H9 (cell line): ENCODE results near the gene WDHD1. TPM values are rescaled to one million over a fixed set of nuclear protein-coding genes. Genes with fewer than 3 reads are reported as not detected.

Experiments
- DNase-seq: peaks from one replicate; pipeline ENCODE4 v3.0.0-alpha.2; 2017
- H2AFZ ChIP-seq: one replicate; pipeline ENCODE4 v1.6.1; 2013; ENCODE audit warnings: mild to moderate bottlenecking, low read length, control low read depth, moderate library complexity
- H2AK5ac ChIP-seq: 2 replicates; pipeline ENCODE4 v1.6.1; 2013; ENCODE audit warnings: low read length, control low read depth, mixed read lengths; ENCODE audit not compliant: insufficient read length
- H2BK120ac ChIP-seq: one replicate; pipeline ENCODE4 v1.6.1; 2013; ENCODE audit warnings: low read depth, mild to moderate bottlenecking, low read length, control low read depth, inconsistent platforms; ENCODE audit not compliant: poor library complexity, severe bottlenecking
- H2BK12ac ChIP-seq: 2 replicates; pipeline ENCODE4 v1.6.1; 2013; ENCODE audit warnings: low read length, control low read depth, mixed read lengths, low read depth; ENCODE audit not compliant: insufficient read length
- H2BK15ac ChIP-seq: 2 replicates; pipeline ENCODE4 v1.6.1; 2013; ENCODE audit warnings: low read depth, low read length, control low read depth
- H2BK20ac ChIP-seq: one replicate; pipeline ENCODE4 v1.6.1; 2013; ENCODE audit warnings: low read depth, mild to moderate bottlenecking, low read length, control low read depth, inconsistent platforms; ENCODE audit not compliant: poor library complexity, severe bottlenecking
- H2BK5ac ChIP-seq: 2 replicates; pipeline ENCODE4 v1.6.1; 2013; ENCODE audit warnings: low read length, control low read depth, mixed read lengths; ENCODE audit not compliant: insufficient read length
- H3K14ac ChIP-seq: 2 replicates; pipeline ENCODE4 v1.6.1; 2013; ENCODE audit warnings: low read length, control low read depth; ENCODE audit not compliant: insufficient read depth
- H3K18ac ChIP-seq: 2 replicates; pipeline ENCODE4 v1.6.1; 2013; ENCODE audit warnings: low read depth, mild to moderate bottlenecking, mixed read lengths, low read length, control low read depth; ENCODE audit not compliant: insufficient read length
- H3K23ac ChIP-seq: 2 replicates; pipeline ENCODE4 v1.6.1; 2013; ENCODE audit warnings: low read length, control low read depth, mixed read lengths, low read depth; ENCODE audit not compliant: insufficient read length
- H3K23me2 ChIP-seq: 2 replicates; pipeline ENCODE4 v1.6.1; 2013; ENCODE audit warnings: low read depth, mild to moderate bottlenecking, mixed read lengths, low read length, control low read depth; ENCODE audit not compliant: insufficient read length, poor library complexity, severe bottlenecking
- H3K27ac ChIP-seq: 2 replicates; pipeline ENCODE4 v1.5.1; 2013; ENCODE audit warnings: low read length, control low read depth, mixed read lengths, low read depth; ENCODE audit not compliant: insufficient read length
- H3K27me3 ChIP-seq: 2 replicates; pipeline ENCODE4 v1.6.1; 2013; ENCODE audit warnings: low read length, control low read depth, inconsistent platforms; ENCODE audit not compliant: insufficient read depth
- H3K4ac ChIP-seq: 2 replicates; pipeline ENCODE4 v1.6.1; 2013; ENCODE audit warnings: low read depth, mild to moderate bottlenecking, control low read depth, inconsistent platforms, low read length, moderate library complexity
- H3K4me1 ChIP-seq: 2 replicates; pipeline ENCODE4 v1.6.1; 2013; ENCODE audit warnings: low read length, control low read depth, inconsistent platforms; ENCODE audit not compliant: insufficient read depth
- H3K4me2 ChIP-seq: 2 replicates; pipeline ENCODE4 v1.6.1; 2013; ENCODE audit warnings: low read length, control low read depth, mixed read lengths; ENCODE audit not compliant: insufficient read length, insufficient read depth
- H3K56ac ChIP-seq: 2 replicates; pipeline ENCODE4 v1.6.1; 2013; ENCODE audit warnings: low read depth, mild to moderate bottlenecking, mixed read lengths, low read length, control low read depth; ENCODE audit not compliant: insufficient read length
- H3K79me1 ChIP-seq: 2 replicates; pipeline ENCODE4 v1.6.1; 2013; ENCODE audit warnings: low read depth, mild to moderate bottlenecking, moderate library complexity, low read length, control low read depth, inconsistent platforms; ENCODE audit not compliant: insufficient read depth, poor library complexity, severe bottlenecking
- H3K79me2 ChIP-seq: 2 replicates; pipeline ENCODE4 v1.6.1; 2013; ENCODE audit warnings: low read length, control low read depth, inconsistent platforms; ENCODE audit not compliant: insufficient read depth
- H3K9ac ChIP-seq: 2 replicates; pipeline ENCODE4 v1.6.1; 2013; ENCODE audit warnings: low read length, control low read depth, mixed read lengths; ENCODE audit not compliant: insufficient read length; ENCODE audit errors: extremely low read depth
- H3K9me3 ChIP-seq: one replicate; pipeline ENCODE4 v1.6.1; 2013; ENCODE audit warnings: low read depth, low read length, inconsistent platforms; ENCODE audit not compliant: control insufficient read depth
- H3T11ph ChIP-seq: one replicate; pipeline ENCODE4 v1.6.1; 2013; ENCODE audit warnings: mild to moderate bottlenecking, low read length, control low read depth, inconsistent platforms
- H4K20me1 ChIP-seq: one replicate; pipeline ENCODE4 v1.6.1; 2013; ENCODE audit not compliant: control insufficient read depth, insufficient read length, insufficient read depth
- H4K5ac ChIP-seq: 2 replicates; pipeline ENCODE4 v1.6.1; 2013; ENCODE audit warnings: low read depth, mild to moderate bottlenecking, mixed read lengths, low read length, control low read depth; ENCODE audit not compliant: insufficient read length
- H4K8ac ChIP-seq: replicated peaks from 2 replicates; pipeline ENCODE4 v1.6.1; 2013; ENCODE audit warnings: low read length, control low read depth, mixed read lengths, low read depth; ENCODE audit not compliant: insufficient read length
- H4K91ac ChIP-seq: 2 replicates; pipeline ENCODE4 v1.6.1; 2013; ENCODE audit warnings: low read depth, mild to moderate bottlenecking, moderate library complexity, mixed read lengths, low read length, control low read depth; ENCODE audit not compliant: insufficient read length
- H3K27ac Mint-ChIP-seq, 3 experiments: 2 replicates in 2 of 3; 3 replicates in 1 of 3; pipeline ENCODE4 v1.8.0; 2020 to 2021; ENCODE audit warnings: mixed read lengths in 3 of 3, mild to moderate bottlenecking in 1 of 3, moderate library complexity in 1 of 3
- H3K27me3 Mint-ChIP-seq: 2 replicates; pipeline ENCODE4 v1.8.0; 2021; ENCODE audit warnings: low read depth, mild to moderate bottlenecking, moderate library complexity, mixed read lengths
- H3K36me3 Mint-ChIP-seq, 3 experiments: 2 replicates in 2 of 3; 3 replicates in 1 of 3; pipeline ENCODE4 v1.8.0; 2020 to 2021; ENCODE audit warnings: low read depth in 3 of 3, mixed read lengths in 3 of 3; ENCODE audit not compliant: insufficient read depth in 1 of 3
- H3K4me1 Mint-ChIP-seq, 2 experiments: 2 replicates each; pipeline ENCODE4 v1.8.0; 2020; ENCODE audit warnings: mixed read lengths in 2 of 2
- H3K4me3 Mint-ChIP-seq, 2 experiments: 2 replicates in 1 of 2; 3 replicates in 1 of 2; pipeline ENCODE4 v1.8.0; 2020 to 2021; ENCODE audit warnings: mild to moderate bottlenecking in 2 of 2, mixed read lengths in 2 of 2, moderate library complexity in 1 of 2
- H3K9me3 Mint-ChIP-seq, 2 experiments: 2 replicates in 1 of 2; 3 replicates in 1 of 2; pipeline ENCODE4 v1.8.0; 2020; ENCODE audit warnings: mild to moderate bottlenecking in 2 of 2, mixed read lengths in 2 of 2, moderate library complexity in 1 of 2
- WGBS: extraction: QIAGEN DNeasy Blood & Tissue Kit; methylation state at CpG from one replicate; pipeline ENCODE4 v1.1.7; 2013; ENCODE audit warnings: missing lambda C conversion rate, low lambda C conversion rate, mixed read lengths; ENCODE audit not compliant: insufficient read length; ENCODE audit errors: extremely low coverage; 5-methylcytosine and 5-hydroxymethylcytosine counted together
- total RNA-seq: library from RNA; stranded (reverse); gene quantifications from 2 replicates; pipeline ENCODE4 v1.2.1, GENCODE V29; 2021
- TF ChIP-seq, protein P1 (sequence below): fragments of 200-600 bp; sonication (generic); conservative IDR thresholded peaks from 3 replicates; pipeline ENCODE4 v1.8.0; 2021; ENCODE audit warnings: antibody characterized with exemption, mild to moderate bottlenecking

Gene WDHD1
- total RNA-seq, 1 experiment from 2014 or later, result 93.7 TPM

DNA sequence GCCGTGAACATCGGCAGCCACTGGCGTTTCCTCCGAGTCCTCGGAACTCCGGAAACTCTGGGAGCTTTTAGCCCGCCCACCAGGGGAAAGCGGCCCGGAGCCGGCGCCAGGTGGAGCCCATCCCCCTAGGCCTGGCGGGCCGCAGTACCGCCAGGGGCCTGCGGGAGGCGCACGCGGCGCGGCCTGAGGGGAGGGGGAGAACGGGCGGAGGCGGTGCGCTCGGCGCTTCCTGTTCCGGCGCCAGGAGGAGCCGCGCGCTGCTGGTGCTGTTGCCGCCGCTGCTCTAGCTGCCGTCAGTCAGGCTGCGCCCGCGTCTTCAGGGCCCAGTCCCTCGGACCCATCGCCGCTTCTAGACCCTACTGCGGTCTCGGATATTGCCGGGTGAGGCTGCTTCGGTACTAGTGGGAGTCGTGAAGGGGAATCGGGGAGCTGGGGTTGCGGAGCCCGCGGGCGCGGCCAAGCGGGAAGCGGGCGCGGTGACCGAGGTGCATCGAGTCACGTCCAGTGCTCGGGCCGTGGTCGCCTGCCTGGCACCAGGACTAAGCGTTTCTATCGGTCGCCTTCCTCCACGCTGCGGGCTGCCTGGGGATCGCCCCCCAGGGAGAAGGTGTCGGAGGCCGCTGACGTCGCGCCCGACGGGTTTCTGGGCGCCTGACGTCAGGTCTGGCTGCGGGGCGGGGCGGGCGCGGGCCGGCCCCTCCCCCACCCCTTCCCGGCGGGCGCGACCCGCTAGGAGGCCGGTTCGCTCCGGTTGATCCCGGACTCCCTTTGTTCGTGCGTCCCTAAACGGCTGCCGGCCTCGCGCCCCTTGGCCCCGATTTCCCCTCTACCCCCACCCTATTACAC, 24.7 kb upstream of the WDHD1 start, which contains the start of gene MAPK1IP1L:
Gene MAPK1IP1L (plus strand): TSS at position 225 of the 846 bp plus-strand sequence. CDS start 10,037 bp downstream, outside the sequence.
- Histone ChIP-seq H3K27ac (peak within 1 kb of the TSS; percentile 95), H3K79me2 (peaks cover 27% of the 10 kb centered on the region; the same call in 1 of the 2 replicates), H2BK20ac (peak within 1 kb of the TSS; percentile 100), H3K56ac (peak within 1 kb of the TSS; percentile 100), H3K18ac (peak within 1 kb of the TSS; percentile 100), H2BK120ac (peak within 1 kb of the TSS; percentile 98), H4K5ac (peak within 1 kb of the TSS; percentile 100), H3K9ac (peak within 1 kb of the TSS; percentile 100), H3K4me2 (peak within 1 kb of the TSS; percentile 93), H3K14ac (peak within 1 kb of the TSS; percentile 99), H2BK5ac (peak within 1 kb of the TSS; percentile 99), H4K8ac (peak within 1 kb of the TSS; percentile 99), H3K23me2 (peaks cover 10% of the 10 kb centered on the region), H3K4me1 (no peaks in the 10 kb centered on the region; the same call in 1 of the 2 replicates), H3T11ph (peak within 1 kb of the TSS; percentile 99), H2BK15ac (no peak within 1 kb of the TSS), H3K4ac (peak within 1 kb of the TSS; percentile 100; the same call in 1 of the 2 replicates), H4K20me1 (no peaks in the 10 kb centered on the region), H4K91ac (peak within 1 kb of the TSS; percentile 90), H2BK12ac (peak within 1 kb of the TSS; percentile 97), H3K23ac (no peak within 1 kb of the TSS), H2AFZ (peak within 1 kb of the TSS; percentile 98), H3K9me3 (no peaks in the 10 kb centered on the region), H3K27me3 (no peaks in the 10 kb centered on the region), H3K79me1 (peaks cover 7% of the 10 kb centered on the region), H2AK5ac (peak within 1 kb of the TSS; percentile 66)
- Mint-ChIP-seq H3K4me3 (peak within 1 kb of the TSS; percentile 86 to 95), H3K9me3 (no peaks in the 10 kb centered on the region; a peak in 1 of 5 replicates), H3K27me3 (no peaks in the 10 kb centered on the region), H3K36me3 (peaks cover 11 to 25% (median 23%) of the 10 kb centered on the region in 3 experiments; a peak in 6 of 7 replicates), H3K4me1 (peaks cover 30% of the 10 kb centered on the region in 2 experiments), H3K27ac (peak within 1 kb of the TSS; percentile 99)
- TF ChIP-seq, protein P1, sequence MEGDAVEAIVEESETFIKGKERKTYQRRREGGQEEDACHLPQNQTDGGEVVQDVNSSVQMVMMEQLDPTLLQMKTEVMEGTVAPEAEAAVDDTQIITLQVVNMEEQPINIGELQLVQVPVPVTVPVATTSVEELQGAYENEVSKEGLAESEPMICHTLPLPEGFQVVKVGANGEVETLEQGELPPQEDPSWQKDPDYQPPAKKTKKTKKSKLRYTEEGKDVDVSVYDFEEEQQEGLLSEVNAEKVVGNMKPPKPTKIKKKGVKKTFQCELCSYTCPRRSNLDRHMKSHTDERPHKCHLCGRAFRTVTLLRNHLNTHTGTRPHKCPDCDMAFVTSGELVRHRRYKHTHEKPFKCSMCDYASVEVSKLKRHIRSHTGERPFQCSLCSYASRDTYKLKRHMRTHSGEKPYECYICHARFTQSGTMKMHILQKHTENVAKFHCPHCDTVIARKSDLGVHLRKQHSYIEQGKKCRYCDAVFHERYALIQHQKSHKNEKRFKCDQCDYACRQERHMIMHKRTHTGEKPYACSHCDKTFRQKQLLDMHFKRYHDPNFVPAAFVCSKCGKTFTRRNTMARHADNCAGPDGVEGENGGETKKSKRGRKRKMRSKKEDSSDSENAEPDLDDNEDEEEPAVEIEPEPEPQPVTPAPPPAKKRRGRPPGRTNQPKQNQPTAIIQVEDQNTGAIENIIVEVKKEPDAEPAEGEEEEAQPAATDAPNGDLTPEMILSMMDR, result peak; percentile 100
- peak; percentile 95 for DNase-seq
- no CpG with 5 or more reads among the region's 98 CpGs for WGBS
